ENCODE data around the gene EFCAB14. TPM values are rescaled to one million over a fixed set of nuclear protein-coding genes. Genes with fewer than 3 reads are reported as not detected.

The EFCAB14 gene
- total RNA-seq, 1 donor from 2014 or later: 96.6 TPM

Other genes with a start within 250 kb of the EFCAB14 start
- 0.45 TPM for gene DMBX1, start 229.3 kb downstream of the EFCAB14 start, total RNA-seq
- gene KNCN, start 167.5 kb downstream of the EFCAB14 start, total RNA-seq: not detected
- gene MKNK1, start 114.8 kb downstream of the EFCAB14 start, total RNA-seq: 90.8 TPM
- 44.6 TPM for gene MOB3C, start 102.3 kb downstream of the EFCAB14 start, total RNA-seq
- gene ATPAF1, start 50.8 kb downstream of the EFCAB14 start, total RNA-seq: 52.3 TPM
- gene TEX38, start 47.3 kb downstream of the EFCAB14 start, total RNA-seq: not detected
- gene CYP4B1, start 79.9 kb upstream of the EFCAB14 start, total RNA-seq: 106 TPM
- gene CYP4A11, start 222.4 kb upstream of the EFCAB14 start, total RNA-seq: not detected

All from mesenteric fat pad (tissue), 1 donor.